ENCODE measurements around the gene CCL15.

DNA sequence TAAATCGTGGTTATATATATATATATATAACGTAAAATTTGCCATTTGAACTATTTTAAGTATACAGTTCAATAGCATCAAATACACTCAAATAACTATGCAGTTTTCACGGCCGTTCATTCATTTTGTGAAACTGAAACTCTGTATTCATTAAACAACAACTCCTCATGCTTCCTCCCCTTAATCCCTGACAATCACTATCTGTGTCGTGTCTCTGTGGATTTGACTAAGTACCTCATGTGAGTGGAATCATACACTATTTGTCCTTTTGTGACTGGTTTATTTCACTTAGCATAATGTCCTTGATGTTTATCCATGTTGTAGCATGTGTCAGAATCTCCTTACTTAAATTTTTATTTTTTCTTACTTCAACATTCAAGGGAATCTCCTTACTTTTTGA lies 13.6 kb upstream of the CCL15 start:
- TF ChIP-seq, protein P1, sequence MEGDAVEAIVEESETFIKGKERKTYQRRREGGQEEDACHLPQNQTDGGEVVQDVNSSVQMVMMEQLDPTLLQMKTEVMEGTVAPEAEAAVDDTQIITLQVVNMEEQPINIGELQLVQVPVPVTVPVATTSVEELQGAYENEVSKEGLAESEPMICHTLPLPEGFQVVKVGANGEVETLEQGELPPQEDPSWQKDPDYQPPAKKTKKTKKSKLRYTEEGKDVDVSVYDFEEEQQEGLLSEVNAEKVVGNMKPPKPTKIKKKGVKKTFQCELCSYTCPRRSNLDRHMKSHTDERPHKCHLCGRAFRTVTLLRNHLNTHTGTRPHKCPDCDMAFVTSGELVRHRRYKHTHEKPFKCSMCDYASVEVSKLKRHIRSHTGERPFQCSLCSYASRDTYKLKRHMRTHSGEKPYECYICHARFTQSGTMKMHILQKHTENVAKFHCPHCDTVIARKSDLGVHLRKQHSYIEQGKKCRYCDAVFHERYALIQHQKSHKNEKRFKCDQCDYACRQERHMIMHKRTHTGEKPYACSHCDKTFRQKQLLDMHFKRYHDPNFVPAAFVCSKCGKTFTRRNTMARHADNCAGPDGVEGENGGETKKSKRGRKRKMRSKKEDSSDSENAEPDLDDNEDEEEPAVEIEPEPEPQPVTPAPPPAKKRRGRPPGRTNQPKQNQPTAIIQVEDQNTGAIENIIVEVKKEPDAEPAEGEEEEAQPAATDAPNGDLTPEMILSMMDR (IDR thresholded peaks at IDR 0.05) = no peak
- TF ChIP-seq POLR2A (IDR thresholded peaks at IDR 0.05) = no peak

All from body of pancreas (tissue), 4 donors.